GM03348 (cell line): ENCODE measurements around the gene GGTLC2.
"Not testable (repeated sequence)": the region's sequence is repeated elsewhere in the genome, so short reads cannot be mapped to it uniquely, and the experiment has no call there.

ENCODE experiments used
- DNase-seq: peaks from one replicate; pipeline ENCODE4 v3.0.0; 2012; ENCODE audit warnings: low spot score

The GGTLC2 gene

GRCh38 chr22:22638313-22638712 lies 6.1 kb upstream of the GGTLC2 start:
- DNase-seq, result not testable (repeated sequence)

GRCh38 chr22:22642255-22642654 lies 2.2 kb upstream of the GGTLC2 start:
- DNase-seq, result not testable (repeated sequence)

GRCh38 chr22:22645969-22646368 lies 1.6 kb downstream of the GGTLC2 start:
- not testable (repeated sequence) for DNase-seq

- not testable (repeated sequence) for DNase-seq
Measured at GRCh38 chr22:22647952-22648351, 3.5 kb downstream of the GGTLC2 start.

- not testable (repeated sequence) for DNase-seq
Measured at GRCh38 chr22:22648863-22649536, 4.6 kb downstream of the GGTLC2 start.

GRCh38 chr22:22649761-22650160 lies 5.3 kb downstream of the GGTLC2 start:
- not testable (repeated sequence) for DNase-seq

- not testable (repeated sequence) for DNase-seq
Measured at GRCh38 chr22:22650398-22650797, 6.0 kb downstream of the GGTLC2 start.

GRCh38 chr22:22650803-22651515 lies 6.5 kb downstream of the GGTLC2 start:
- DNase-seq, result not testable (repeated sequence)

- DNase-seq, result not testable (repeated sequence)
Measured at GRCh38 chr22:22651593-22651992, 7.2 kb downstream of the GGTLC2 start.

- not testable (repeated sequence) for DNase-seq
Measured at GRCh38 chr22:22652102-22652501, 7.7 kb downstream of the GGTLC2 start.

GRCh38 chr22:22652573-22652972 lies 8.2 kb downstream of the GGTLC2 start:
- not testable (repeated sequence) for DNase-seq

- DNase-seq, result not testable (repeated sequence)
Measured at GRCh38 chr22:22653677-22654381, 9.4 kb downstream of the GGTLC2 start.

GRCh38 chr22:22655452-22656290 lies 11.3 kb downstream of the GGTLC2 start:
- no peak for DNase-seq

GRCh38 chr22:22657712-22658111 lies 13.3 kb downstream of the GGTLC2 start:
- no peak for DNase-seq

GRCh38 chr22:22661275-22661674 lies 16.9 kb downstream of the GGTLC2 start:
- no peak for DNase-seq

- DNase-seq, result no peak
Measured at GRCh38 chr22:22662095-22662494, 17.7 kb downstream of the GGTLC2 start.

GRCh38 chr22:22663861-22664800 lies 19.7 kb downstream of the GGTLC2 start:
- DNase-seq, result no peak

GRCh38 chr22:22666307-22667091 lies 22.1 kb downstream of the GGTLC2 start:
- DNase-seq, result peak; percentile 23

GRCh38 chr22:22667966-22668880 lies 23.8 kb downstream of the GGTLC2 start:
- no peak for DNase-seq
